Nephron (organoid): ENCODE measurements around the gene CDIP1.
A peak's percentile ranks its signal among the peaks of the same experiment; 100 is the strongest.

Source experiments
- H3K27ac Mint-ChIP-seq, 3 experiments: 2 replicates each; pipeline ENCODE4 v1.8.0; 2020; ENCODE audit warnings: mixed read lengths in 3 of 3, mild to moderate bottlenecking in 2 of 3, moderate library complexity in 1 of 3
- H3K27me3 Mint-ChIP-seq: 2 replicates; pipeline ENCODE4 v1.8.0; 2021; ENCODE audit warnings: low read depth, mild to moderate bottlenecking, moderate library complexity, mixed read lengths
- H3K36me3 Mint-ChIP-seq: 2 replicates; pipeline ENCODE4 v1.8.0; 2020; ENCODE audit warnings: low read depth, mixed read lengths
- H3K4me1 Mint-ChIP-seq: 2 replicates; pipeline ENCODE4 v1.8.0; 2020; ENCODE audit warnings: mixed read lengths
- H3K4me3 Mint-ChIP-seq, 3 experiments: 2 replicates each; pipeline ENCODE4 v1.8.0; 2020; ENCODE audit warnings: mild to moderate bottlenecking in 3 of 3, mixed read lengths in 3 of 3, moderate library complexity in 2 of 3
- H3K9me3 Mint-ChIP-seq: 2 replicates; pipeline ENCODE4 v1.8.0; 2020; ENCODE audit warnings: mixed read lengths
- CTCF ChIP-seq, 3 experiments: fragments of 200-600 bp; sonication (generic); IDR thresholded peaks; one replicate each; pipeline ENCODE4 v1.5.0; 2021; ENCODE audit warnings: antibody characterized with exemption in 3 of 3; ENCODE audit not compliant: unreplicated experiment in 3 of 3

The CDIP1 gene

GRCh38 chr16:4524571-4524970, 14.0 kb downstream of the CDIP1 start:
- peaks cover 4% of the 10 kb centered on the region for H3K27me3 Mint-ChIP-seq
- H3K27ac Mint-ChIP-seq: no peak overlapping the region
- no peaks in the 10 kb centered on the region for H3K9me3 Mint-ChIP-seq
- no peak overlapping the region for H3K4me3 Mint-ChIP-seq
- H3K36me3 Mint-ChIP-seq: peaks cover 7% of the 10 kb centered on the region
- no peak for TF ChIP-seq CTCF (IDR thresholded peaks at IDR 0.05; ENCODE audit: unreplicated experiment in 3 of 3)
- H3K4me1 Mint-ChIP-seq: peaks cover 47% of the 10 kb centered on the region

GRCh38 chr16:4523686-4524085, 14.9 kb downstream of the CDIP1 start:
- Mint-ChIP-seq H3K9me3 (no peaks in the 10 kb centered on the region), H3K27ac (peak overlapping the region in 1 of 3 experiments; percentile 70), H3K4me3 (no peak overlapping the region), H3K27me3 (peaks cover 4% of the 10 kb centered on the region), H3K36me3 (peaks cover 7% of the 10 kb centered on the region), H3K4me1 (peaks cover 39% of the 10 kb centered on the region)
- no peak for TF ChIP-seq CTCF (IDR thresholded peaks at IDR 0.05; ENCODE audit: unreplicated experiment in 3 of 3)

GRCh38 chr16:4522051-4522581, 16.5 kb downstream of the CDIP1 start:
- no peak for TF ChIP-seq CTCF (IDR thresholded peaks at IDR 0.05; ENCODE audit: unreplicated experiment in 3 of 3)
- peaks cover 4% of the 10 kb centered on the region for H3K27me3 Mint-ChIP-seq

GRCh38 chr16:4520913-4521312, 17.7 kb downstream of the CDIP1 start:
- Mint-ChIP-seq H3K27ac (no peak overlapping the region), H3K4me1 (peaks cover 37% of the 10 kb centered on the region), H3K9me3 (no peaks in the 10 kb centered on the region), H3K4me3 (no peak overlapping the region), H3K27me3 (peaks cover 4% of the 10 kb centered on the region), H3K36me3 (peaks cover 7% of the 10 kb centered on the region)
- no peak for TF ChIP-seq CTCF (IDR thresholded peaks at IDR 0.05; ENCODE audit: unreplicated experiment in 3 of 3)

More at GRCh38 chr16:4522051-4522581, 16.5 kb downstream of the CDIP1 start:
- no peaks in the 10 kb centered on the region for H3K9me3 Mint-ChIP-seq
- peak overlapping the region; percentile 15 to 79 (median 70) for H3K27ac Mint-ChIP-seq
- H3K36me3 Mint-ChIP-seq: peaks cover 7% of the 10 kb centered on the region
- H3K4me3 Mint-ChIP-seq: no peak overlapping the region
- H3K4me1 Mint-ChIP-seq: peaks cover 35% of the 10 kb centered on the region

GRCh38 chr16:4519274-4520058, 19.1 kb downstream of the CDIP1 start:
- no peaks in the 10 kb centered on the region for H3K9me3 Mint-ChIP-seq
- peaks cover 31% of the 10 kb centered on the region for H3K4me1 Mint-ChIP-seq
- H3K27me3 Mint-ChIP-seq: peaks cover 4% of the 10 kb centered on the region
- no peak for TF ChIP-seq CTCF (IDR thresholded peaks at IDR 0.05; ENCODE audit: unreplicated experiment in 3 of 3)
- H3K27ac Mint-ChIP-seq: no peak overlapping the region
- H3K4me3 Mint-ChIP-seq: no peak overlapping the region
- H3K36me3 Mint-ChIP-seq: peaks cover 11% of the 10 kb centered on the region
